Upper lobe of left lung (tissue), 6 donors: Measurements from ENCODE around the gene PLPPR2. TPM values are rescaled to one million over a fixed set of nuclear protein-coding genes. Genes with fewer than 3 reads are reported as not detected.
A peak's percentile ranks its signal among the peaks of the same experiment; 100 is the strongest.

ENCODE experiments used
- ATAC-seq, 2 donors: fragments of 200-7000 bp; cut with Tn5 transposase; one replicate each; pipeline ENCODE4 v1.9.1; 2022; ENCODE audit warnings: mild to moderate bottlenecking in 2 of 2, moderate library complexity in 2 of 2; ENCODE audit not compliant: low FRiP score in 2 of 2
- DNase-seq, 2 donors: peaks; one replicate each; pipeline ENCODE4 v3.0.0-alpha.2; 2019 to 2020
- H3K27ac ChIP-seq, 4 donors: fragments of 200-600 bp; sonication (generic); one replicate each; pipeline ENCODE4 v1.5.1; 2016 to 2019
- H3K27me3 ChIP-seq, 4 donors: fragments of 200-600 bp; sonication (generic); one replicate each; pipeline ENCODE4 v1.5.1; 2017 to 2019
- H3K36me3 ChIP-seq, 4 donors: fragments of 200-600 bp; sonication (generic); one replicate each; pipeline ENCODE4 v1.5.1; 2016 to 2019
- H3K4me1 ChIP-seq, 4 donors: fragments of 200-600 bp; sonication (generic); one replicate each; pipeline ENCODE4 v1.5.1; 2018 to 2019
- H3K4me3 ChIP-seq, 4 donors: fragments of 200-600 bp; sonication (generic); one replicate each; pipeline ENCODE4 v1.5.1; 2017 to 2019; ENCODE audit warnings: mild to moderate bottlenecking in 2 of 4, moderate library complexity in 1 of 4
- H3K9me3 ChIP-seq, 4 donors: fragments of 200-600 bp; sonication (generic); one replicate each; pipeline ENCODE4 v1.5.1; 2018 to 2019
- EP300 ChIP-seq, 4 donors: sonication (generic); formaldehyde crosslinking; IDR thresholded peaks; one replicate each; pipeline ENCODE4 v1.5.1; 2017; ENCODE audit warnings: antibody characterized with exemption in 4 of 4, control low read depth in 2 of 4
- POLR2A ChIP-seq, 4 donors: fragments of 450-650 bp; IDR thresholded peaks; one replicate each; pipeline ENCODE4 v1.5.1; 2016 to 2017; ENCODE audit warnings: antibody characterized with exemption in 4 of 4, mild to moderate bottlenecking in 2 of 4
- POLR2AphosphoS5 ChIP-seq, 2 donors: sonication (generic); formaldehyde crosslinking; IDR thresholded peaks; one replicate each; pipeline ENCODE4 v1.5.1; 2017; ENCODE audit warnings: antibody characterized with exemption in 2 of 2
- WGBS, 2 donors: methylation state at CpG; one replicate each; pipeline ENCODE4 v1.1.5; 2017 to 2018; 5-methylcytosine and 5-hydroxymethylcytosine counted together
- total RNA-seq, 6 donors: library from RNA; depleted of rRNA in 4 of 6; stranded (reverse); fragments of >200 nt in 4 of 6; gene quantifications; one replicate each; pipeline versions ENCODE4 v1.1.0 to v1.2.1, GENCODE V29; 2016 to 2021
- TF ChIP-seq, protein P1 (sequence below), 6 experiments: fragments of 450-650 bp in 4 of 6; fragments of 200-600 bp in 2 of 6; sonication (generic) in 2 of 6; IDR thresholded peaks; one replicate each; pipeline ENCODE4 v1.5.1; 2016 to 2019; ENCODE audit warnings: antibody characterized with exemption in 6 of 6
- donor health status: DM: no; HTN: no; CAD: no; lungs with moderate emphysema.
- donor health status: DM: no; HTN: yes; CAD: no; lungs with severe emphysema.

Gene PLPPR2
- total RNA-seq, 6 donors from 2014 or later = 10.8 to 53.8 (median 26.0) TPM

DNA sequence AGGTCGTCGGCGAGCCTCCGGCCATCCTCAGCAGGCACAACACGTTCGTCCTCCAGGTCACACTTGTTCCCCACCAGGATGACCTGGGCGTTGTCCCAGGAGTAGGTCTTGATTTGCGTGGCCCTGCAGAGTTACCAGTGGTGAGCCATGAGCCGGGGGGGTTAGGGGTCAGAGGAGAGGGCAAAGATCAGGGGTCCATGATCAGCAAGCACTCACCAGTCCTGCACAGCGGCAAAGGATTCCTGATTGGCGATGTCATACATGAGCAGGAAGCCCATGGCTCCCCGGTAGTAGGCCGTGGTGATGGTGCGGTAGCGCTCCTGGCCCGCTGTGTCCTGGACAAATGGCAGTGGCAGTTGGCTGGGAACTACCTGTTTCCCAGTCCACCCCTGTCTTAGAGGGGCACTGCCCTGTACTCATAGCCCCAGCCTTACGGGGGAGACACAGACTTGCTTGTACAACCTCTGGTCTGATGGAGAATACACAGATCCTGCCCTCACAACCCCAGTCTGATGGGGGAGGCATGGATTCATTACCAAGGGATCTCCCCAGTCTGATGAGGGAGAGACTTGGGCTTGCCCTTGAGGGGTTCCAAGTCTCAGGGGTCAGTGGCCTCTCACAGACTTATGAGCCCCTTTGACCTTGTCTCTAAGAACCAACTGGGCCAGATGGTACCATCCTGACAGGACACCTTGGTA is 19.6 kb upstream of the PLPPR2 start:
- H3K4me1 ChIP-seq = peaks cover 17 to 30% (median 20%) of the 10 kb centered on the region in 4 donors
- H3K4me3 ChIP-seq = no peak overlapping the region
- H3K27me3 ChIP-seq = no peaks in the 10 kb centered on the region
- peaks cover 14 to 66% (median 46%) of the 10 kb centered on the region in 4 donors for H3K36me3 ChIP-seq
- TF ChIP-seq POLR2AphosphoS5 (IDR thresholded peaks at IDR 0.05) = no peak
- TF ChIP-seq, protein P1, sequence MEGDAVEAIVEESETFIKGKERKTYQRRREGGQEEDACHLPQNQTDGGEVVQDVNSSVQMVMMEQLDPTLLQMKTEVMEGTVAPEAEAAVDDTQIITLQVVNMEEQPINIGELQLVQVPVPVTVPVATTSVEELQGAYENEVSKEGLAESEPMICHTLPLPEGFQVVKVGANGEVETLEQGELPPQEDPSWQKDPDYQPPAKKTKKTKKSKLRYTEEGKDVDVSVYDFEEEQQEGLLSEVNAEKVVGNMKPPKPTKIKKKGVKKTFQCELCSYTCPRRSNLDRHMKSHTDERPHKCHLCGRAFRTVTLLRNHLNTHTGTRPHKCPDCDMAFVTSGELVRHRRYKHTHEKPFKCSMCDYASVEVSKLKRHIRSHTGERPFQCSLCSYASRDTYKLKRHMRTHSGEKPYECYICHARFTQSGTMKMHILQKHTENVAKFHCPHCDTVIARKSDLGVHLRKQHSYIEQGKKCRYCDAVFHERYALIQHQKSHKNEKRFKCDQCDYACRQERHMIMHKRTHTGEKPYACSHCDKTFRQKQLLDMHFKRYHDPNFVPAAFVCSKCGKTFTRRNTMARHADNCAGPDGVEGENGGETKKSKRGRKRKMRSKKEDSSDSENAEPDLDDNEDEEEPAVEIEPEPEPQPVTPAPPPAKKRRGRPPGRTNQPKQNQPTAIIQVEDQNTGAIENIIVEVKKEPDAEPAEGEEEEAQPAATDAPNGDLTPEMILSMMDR (IDR thresholded peaks at IDR 0.05) = no peak
- TF ChIP-seq POLR2A (IDR thresholded peaks at IDR 0.05) = no peak
- no peak for TF ChIP-seq EP300 (IDR thresholded peaks at IDR 0.05)
- no peaks in the 10 kb centered on the region for H3K9me3 ChIP-seq
- no peak overlapping the region for H3K27ac ChIP-seq
- ATAC-seq (no peak), DNase-seq (no peak)
- 95% methylated on average over 11 of the region's 17 CpGs for WGBS, 2 donors

DNA sequence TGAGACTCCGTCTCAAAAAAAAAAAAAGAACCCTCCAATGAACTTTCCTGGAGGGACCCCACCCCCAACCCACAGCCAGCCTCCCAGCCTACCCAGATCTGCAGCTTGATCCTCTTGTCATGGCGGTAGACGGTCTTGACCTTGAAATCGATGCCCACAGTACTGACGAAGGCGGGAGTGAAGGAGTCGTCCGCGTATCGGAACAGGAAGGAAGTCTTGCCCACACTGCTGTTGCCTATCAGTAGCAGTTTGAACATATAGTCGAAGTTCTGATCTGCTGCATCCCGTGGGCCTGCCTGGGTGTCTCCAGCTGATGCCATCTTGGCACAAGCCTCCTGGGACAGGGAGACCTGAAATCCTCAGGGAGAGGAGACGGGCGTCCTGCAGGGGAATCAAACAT is 18.2 kb upstream of the PLPPR2 start:
- ATAC-seq = no peak
- Histone ChIP-seq H3K27me3 (no peaks in the 10 kb centered on the region), H3K9me3 (no peaks in the 10 kb centered on the region), H3K36me3 (peaks cover 14 to 52% (median 39%) of the 10 kb centered on the region in 4 donors), H3K27ac (peak overlapping the region in 1 of 4 donors; percentile 12), H3K4me1 (peaks cover 17 to 30% (median 20%) of the 10 kb centered on the region in 4 donors), H3K4me3 (no peak overlapping the region)
- 64 to 73% methylated on average over 13 to 14 of the region's 14 CpGs for whole genome bisulfite sequencing, 2 donors
- DNase-seq = no peak
- TF ChIP-seq, protein P1 (IDR thresholded peaks at IDR 0.05) = no peak
- TF ChIP-seq POLR2A (IDR thresholded peaks at IDR 0.05) (no peak), POLR2AphosphoS5 (IDR thresholded peaks at IDR 0.05) (no peak), EP300 (IDR thresholded peaks at IDR 0.05) (no peak)

- no peak for TF ChIP-seq POLR2A (IDR thresholded peaks at IDR 0.05)
- TF ChIP-seq, protein P1 (IDR thresholded peaks at IDR 0.05) = no peak
- no peak for TF ChIP-seq EP300 (IDR thresholded peaks at IDR 0.05)
- no peak for TF ChIP-seq POLR2AphosphoS5 (IDR thresholded peaks at IDR 0.05)
- Histone ChIP-seq H3K4me1 (peaks cover 17 to 30% (median 20%) of the 10 kb centered on the region in 4 donors), H3K4me3 (peak overlapping the region; percentile 22 to 96 (median 76)), H3K27me3 (no peaks in the 10 kb centered on the region), H3K27ac (peak overlapping the region; percentile 74 to 94 (median 92)), H3K9me3 (no peaks in the 10 kb centered on the region), H3K36me3 (peaks cover 14 to 46% (median 35%) of the 10 kb centered on the region in 4 donors)
- ATAC-seq = no peak
- DNase-seq = no peak
- 80 to 81% methylated on average over 7 of the region's 7 CpGs for WGBS, 2 donors
Measured at GRCh38 chr19:11338121-11338520, 17.1 kb upstream of the PLPPR2 start.

- H3K4me3 ChIP-seq = peak overlapping the region; percentile 70 to 99 (median 89)
- peaks cover 17 to 31% (median 20%) of the 10 kb centered on the region in 4 donors for H3K4me1 ChIP-seq
- H3K27me3 ChIP-seq = no peaks in the 10 kb centered on the region
- TF ChIP-seq, protein P1 (IDR thresholded peaks at IDR 0.05) = no peak
- TF ChIP-seq POLR2AphosphoS5 (IDR thresholded peaks at IDR 0.05) = peak in 1 of 2 donors; percentile 17
- DNase-seq = peak; percentile 63 to 68
- ATAC-seq = peak; percentile 48 to 49
- 19 to 26% methylated on average over 18 to 20 of the region's 21 CpGs for WGBS, 2 donors
- no peaks in the 10 kb centered on the region for H3K9me3 ChIP-seq
- peak overlapping the region; percentile 74 to 94 (median 92) for H3K27ac ChIP-seq
- H3K36me3 ChIP-seq = peaks cover 8 to 41% (median 29%) of the 10 kb centered on the region in 4 donors
Measured at GRCh38 chr19:11338569-11339253, 16.5 kb upstream of the PLPPR2 start.
